Measurements from ENCODE around the gene CDK8. TPM values are rescaled to one million over a fixed set of nuclear protein-coding genes. Genes with fewer than 3 reads are reported as not detected.

CDK8 gene
- total and polyA plus RNA-seq, 4 donors = 17.2 to 43.0 (median 37.0) TPM

DNA sequence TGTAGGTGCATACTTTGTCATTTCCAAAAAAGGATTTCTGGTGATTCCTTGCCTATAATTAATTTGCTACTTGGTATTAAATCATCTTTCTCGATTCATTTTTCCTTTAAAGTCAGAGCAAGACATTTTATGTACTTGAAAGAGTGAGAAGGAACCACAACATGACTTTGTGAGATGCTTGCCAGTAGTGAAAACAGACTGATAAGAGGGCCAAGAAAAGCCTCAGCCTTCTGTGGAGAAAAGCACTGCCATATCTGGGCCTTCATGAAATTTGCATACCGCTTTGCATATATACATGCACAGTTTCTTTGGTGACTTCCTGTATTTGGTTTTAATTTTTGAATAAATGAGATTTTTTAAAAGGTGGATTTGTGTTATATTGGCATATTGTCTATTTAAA, 128.4 kb downstream of the CDK8 start:
- DNase-seq (ENCODE audit: low read depth in 4 of 6, low spot score in 6 of 6) = peak in 1 of 6 donors; percentile 87
- H3K27me3 ChIP-seq (ENCODE audit: control insufficient read depth, insufficient read depth, low read length) = no peaks in the 10 kb centered on the region
- peaks cover 3% of the 10 kb centered on the region for H3K36me3 ChIP-seq (ENCODE audit: control insufficient read depth, insufficient read depth, low read length)
- no peak overlapping the region for H3K4me3 ChIP-seq (ENCODE audit: low read depth, low read length)
- WGBS (ENCODE audit: insufficient coverage) = no CpG with 5 or more reads among the region's 2 CpGs
- peaks cover 2% of the 10 kb centered on the region for H3K4me1 ChIP-seq (ENCODE audit: control insufficient read depth, insufficient read depth, low read length)
- no peak overlapping the region for H3K27ac ChIP-seq (ENCODE audit: low read depth, low read length)
- H3K9me3 ChIP-seq (ENCODE audit: control insufficient read depth, insufficient read depth, low read length) = no peaks in the 10 kb centered on the region

GRCh38 chr13:26382835-26383234, 128.9 kb downstream of the CDK8 start:
- H3K27me3 ChIP-seq (ENCODE audit: control insufficient read depth, insufficient read depth, low read length) = no peaks in the 10 kb centered on the region
- WGBS (ENCODE audit: insufficient coverage) = no CpG with 5 or more reads among the region's 4 CpGs
- H3K9me3 ChIP-seq (ENCODE audit: control insufficient read depth, insufficient read depth, low read length) = no peaks in the 10 kb centered on the region
- no peak overlapping the region for H3K27ac ChIP-seq (ENCODE audit: low read depth, low read length)
- H3K4me1 ChIP-seq (ENCODE audit: control insufficient read depth, insufficient read depth, low read length) = peaks cover 2% of the 10 kb centered on the region
- H3K4me3 ChIP-seq (ENCODE audit: low read depth, low read length) = no peak overlapping the region
- DNase-seq (ENCODE audit: low read depth in 4 of 6, low spot score in 6 of 6) = peak in 1 of 6 donors; percentile 50
- peaks cover 3% of the 10 kb centered on the region for H3K36me3 ChIP-seq (ENCODE audit: control insufficient read depth, insufficient read depth, low read length)

DNA sequence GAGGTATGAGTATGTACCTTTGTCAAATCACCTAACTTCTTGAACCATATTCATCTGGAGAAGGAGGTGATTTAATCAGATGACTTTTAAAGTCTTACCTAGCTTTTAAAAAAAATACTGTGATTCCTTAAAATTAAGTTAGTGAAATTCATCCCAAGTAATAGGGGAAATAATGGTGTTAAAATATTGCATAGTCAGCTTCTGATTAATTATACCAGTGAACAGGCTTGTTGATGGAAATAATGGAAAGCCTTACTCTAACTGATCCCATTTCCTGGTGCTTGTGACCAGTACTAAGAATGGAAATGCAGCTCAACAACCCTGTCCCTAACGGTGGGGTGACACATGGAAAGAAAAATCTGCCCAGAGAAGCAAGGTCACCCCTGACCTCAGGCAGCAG, 130.7 kb downstream of the CDK8 start:
- peaks cover 2% of the 10 kb centered on the region for H3K4me1 ChIP-seq (ENCODE audit: control insufficient read depth, insufficient read depth, low read length)
- no peak for DNase-seq (ENCODE audit: low read depth in 4 of 6, low spot score in 6 of 6)
- WGBS (ENCODE audit: insufficient coverage) = 20% methylated on average over 1 of the region's 1 CpG
- no peaks in the 10 kb centered on the region for H3K27me3 ChIP-seq (ENCODE audit: control insufficient read depth, insufficient read depth, low read length)
- H3K4me3 ChIP-seq (ENCODE audit: low read depth, low read length) = no peak overlapping the region
- H3K9me3 ChIP-seq (ENCODE audit: control insufficient read depth, insufficient read depth, low read length) = no peaks in the 10 kb centered on the region
- H3K36me3 ChIP-seq (ENCODE audit: control insufficient read depth, insufficient read depth, low read length) = peaks cover 8% of the 10 kb centered on the region
- no peak overlapping the region for H3K27ac ChIP-seq (ENCODE audit: low read depth, low read length)

GRCh38 chr13:26386026-26386425, 132.1 kb downstream of the CDK8 start:
- Histone ChIP-seq H3K27me3 (ENCODE audit: control insufficient read depth, insufficient read depth, low read length) (no peaks in the 10 kb centered on the region), H3K36me3 (ENCODE audit: control insufficient read depth, insufficient read depth, low read length) (peaks cover 10% of the 10 kb centered on the region), H3K9me3 (ENCODE audit: control insufficient read depth, insufficient read depth, low read length) (no peaks in the 10 kb centered on the region), H3K4me1 (ENCODE audit: control insufficient read depth, insufficient read depth, low read length) (no peaks in the 10 kb centered on the region), H3K27ac (ENCODE audit: low read depth, low read length) (no peak overlapping the region), H3K4me3 (ENCODE audit: low read depth, low read length) (no peak overlapping the region)
- DNase-seq (ENCODE audit: low read depth in 4 of 6, low spot score in 6 of 6) = no peak
- WGBS (ENCODE audit: insufficient coverage) = no CpG with 5 or more reads among the region's 1 CpG

- Histone ChIP-seq H3K4me1 (ENCODE audit: control insufficient read depth, insufficient read depth, low read length) (no peaks in the 10 kb centered on the region), H3K27me3 (ENCODE audit: control insufficient read depth, insufficient read depth, low read length) (no peaks in the 10 kb centered on the region), H3K4me3 (ENCODE audit: low read depth, low read length) (no peak overlapping the region), H3K27ac (ENCODE audit: low read depth, low read length) (no peak overlapping the region), H3K36me3 (ENCODE audit: control insufficient read depth, insufficient read depth, low read length) (peaks cover 10% of the 10 kb centered on the region), H3K9me3 (ENCODE audit: control insufficient read depth, insufficient read depth, low read length) (no peaks in the 10 kb centered on the region)
- no CpG with 5 or more reads among the region's 3 CpGs for WGBS (ENCODE audit: insufficient coverage)
- no peak for DNase-seq (ENCODE audit: low read depth in 4 of 6, low spot score in 6 of 6)
Measured at GRCh38 chr13:26390203-26390602, 136.3 kb downstream of the CDK8 start.

DNA sequence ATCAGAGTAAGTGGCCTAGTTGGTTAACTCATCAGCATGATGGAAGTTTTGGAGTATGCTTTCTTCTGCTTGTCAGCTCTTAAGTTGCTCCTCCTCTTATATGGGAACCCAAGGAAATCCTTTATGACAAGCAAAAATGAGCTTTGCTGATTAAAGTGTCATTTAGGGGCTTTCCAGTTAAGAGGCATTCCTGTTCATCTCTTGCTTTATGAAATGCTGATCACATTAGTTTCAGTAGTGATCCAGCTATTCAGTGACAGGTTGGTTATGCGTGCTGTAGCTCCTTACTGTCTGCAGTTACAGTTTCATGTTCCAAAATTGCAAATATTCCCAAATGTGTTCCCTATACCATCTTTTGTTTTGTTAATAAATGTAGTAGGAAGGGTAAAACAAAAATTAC, 146.6 kb downstream of the CDK8 start:
- no peak overlapping the region for H3K27ac ChIP-seq (ENCODE audit: low read depth, low read length)
- no peaks in the 10 kb centered on the region for H3K9me3 ChIP-seq (ENCODE audit: control insufficient read depth, insufficient read depth, low read length)
- no peak for DNase-seq (ENCODE audit: low read depth in 4 of 6, low spot score in 6 of 6)
- no CpG with 5 or more reads among the region's 1 CpG for WGBS (ENCODE audit: insufficient coverage)
- H3K36me3 ChIP-seq (ENCODE audit: control insufficient read depth, insufficient read depth, low read length) = peaks cover 4% of the 10 kb centered on the region
- no peaks in the 10 kb centered on the region for H3K4me1 ChIP-seq (ENCODE audit: control insufficient read depth, insufficient read depth, low read length)
- no peak overlapping the region for H3K4me3 ChIP-seq (ENCODE audit: low read depth, low read length)
- no peaks in the 10 kb centered on the region for H3K27me3 ChIP-seq (ENCODE audit: control insufficient read depth, insufficient read depth, low read length)

GRCh38 chr13:26401069-26401468, 147.1 kb downstream of the CDK8 start:
- H3K9me3 ChIP-seq (ENCODE audit: control insufficient read depth, insufficient read depth, low read length) = no peaks in the 10 kb centered on the region
- H3K36me3 ChIP-seq (ENCODE audit: control insufficient read depth, insufficient read depth, low read length) = peaks cover 4% of the 10 kb centered on the region
- WGBS (ENCODE audit: insufficient coverage) = no CpG with 5 or more reads among the region's 6 CpGs
- no peak overlapping the region for H3K4me3 ChIP-seq (ENCODE audit: low read depth, low read length)
- no peak for DNase-seq (ENCODE audit: low read depth in 4 of 6, low spot score in 6 of 6)
- H3K4me1 ChIP-seq (ENCODE audit: control insufficient read depth, insufficient read depth, low read length) = no peaks in the 10 kb centered on the region
- H3K27ac ChIP-seq (ENCODE audit: low read depth, low read length) = no peak overlapping the region
- H3K27me3 ChIP-seq (ENCODE audit: control insufficient read depth, insufficient read depth, low read length) = no peaks in the 10 kb centered on the region

GRCh38 chr13:26401578-26402021, 147.7 kb downstream of the CDK8 start:
- Histone ChIP-seq H3K4me1 (ENCODE audit: control insufficient read depth, insufficient read depth, low read length) (no peaks in the 10 kb centered on the region), H3K9me3 (ENCODE audit: control insufficient read depth, insufficient read depth, low read length) (no peaks in the 10 kb centered on the region), H3K4me3 (ENCODE audit: low read depth, low read length) (no peak overlapping the region), H3K27me3 (ENCODE audit: control insufficient read depth, insufficient read depth, low read length) (no peaks in the 10 kb centered on the region), H3K36me3 (ENCODE audit: control insufficient read depth, insufficient read depth, low read length) (peaks cover 5% of the 10 kb centered on the region), H3K27ac (ENCODE audit: low read depth, low read length) (no peak overlapping the region)
- WGBS (ENCODE audit: insufficient coverage) = no CpG with 5 or more reads among the region's 3 CpGs
- no peak for DNase-seq (ENCODE audit: low read depth in 4 of 6, low spot score in 6 of 6)

- Histone ChIP-seq H3K27ac (ENCODE audit: low read depth, low read length) (no peak overlapping the region), H3K4me1 (ENCODE audit: control insufficient read depth, insufficient read depth, low read length) (no peaks in the 10 kb centered on the region), H3K27me3 (ENCODE audit: control insufficient read depth, insufficient read depth, low read length) (no peaks in the 10 kb centered on the region), H3K4me3 (ENCODE audit: low read depth, low read length) (no peak overlapping the region), H3K9me3 (ENCODE audit: control insufficient read depth, insufficient read depth, low read length) (no peaks in the 10 kb centered on the region), H3K36me3 (ENCODE audit: control insufficient read depth, insufficient read depth, low read length) (peaks cover 8% of the 10 kb centered on the region)
- no peak for DNase-seq (ENCODE audit: low read depth in 4 of 6, low spot score in 6 of 6)
- 82% methylated on average over 6 of the region's 6 CpGs for WGBS (ENCODE audit: insufficient coverage)
Measured at GRCh38 chr13:26406791-26407190, 152.9 kb downstream of the CDK8 start.

DNA sequence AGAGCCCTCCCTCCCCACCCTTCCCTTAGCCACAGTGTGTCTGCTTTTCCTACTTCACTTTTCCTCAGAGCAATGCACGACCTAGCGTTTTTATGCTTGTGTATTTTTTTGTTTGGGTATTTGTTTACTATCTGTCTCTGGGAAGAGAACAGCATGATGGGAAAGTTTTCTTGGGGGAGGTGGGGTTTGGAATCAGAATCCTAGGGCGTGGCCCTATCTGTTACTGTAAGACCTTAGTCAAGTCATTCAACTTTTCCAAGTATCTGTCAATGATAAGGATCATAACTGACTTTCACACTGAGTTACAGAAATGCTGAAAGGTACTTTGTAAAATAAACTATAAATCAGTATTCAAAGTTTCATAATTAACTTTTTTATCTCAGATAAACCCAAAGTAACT, 157.3 kb downstream of the CDK8 start:
- H3K9me3 ChIP-seq (ENCODE audit: control insufficient read depth, insufficient read depth, low read length) = no peaks in the 10 kb centered on the region
- no peak for DNase-seq (ENCODE audit: low read depth in 4 of 6, low spot score in 6 of 6)
- peaks cover 3% of the 10 kb centered on the region for H3K36me3 ChIP-seq (ENCODE audit: control insufficient read depth, insufficient read depth, low read length)
- no peaks in the 10 kb centered on the region for H3K27me3 ChIP-seq (ENCODE audit: control insufficient read depth, insufficient read depth, low read length)
- H3K4me3 ChIP-seq (ENCODE audit: low read depth, low read length) = no peak overlapping the region
- no peaks in the 10 kb centered on the region for H3K4me1 ChIP-seq (ENCODE audit: control insufficient read depth, insufficient read depth, low read length)
- WGBS (ENCODE audit: insufficient coverage) = no CpG with 5 or more reads among the region's 3 CpGs
- no peak overlapping the region for H3K27ac ChIP-seq (ENCODE audit: low read depth, low read length)
